NB4 (cell line): Measurements from ENCODE around the gene CERS3.

Experiments used
- POLR2A ChIP-seq: IDR thresholded peaks from 2 replicates; pipeline ENCODE4 v1.6.1; 2011; ENCODE audit warnings: mild to moderate bottlenecking; ENCODE audit not compliant: insufficient read length; ENCODE audit errors: extremely low read depth
- TF ChIP-seq, protein P1 (sequence below): IDR thresholded peaks from one replicate; pipeline ENCODE4 v1.5.1; 2012; ENCODE audit warnings: low read depth, low read length
- TF ChIP-seq, protein P2 (sequence below): IDR thresholded peaks from 2 replicates; pipeline ENCODE4 v1.6.1; 2011; ENCODE audit warnings: low read depth, low read length

DNA sequence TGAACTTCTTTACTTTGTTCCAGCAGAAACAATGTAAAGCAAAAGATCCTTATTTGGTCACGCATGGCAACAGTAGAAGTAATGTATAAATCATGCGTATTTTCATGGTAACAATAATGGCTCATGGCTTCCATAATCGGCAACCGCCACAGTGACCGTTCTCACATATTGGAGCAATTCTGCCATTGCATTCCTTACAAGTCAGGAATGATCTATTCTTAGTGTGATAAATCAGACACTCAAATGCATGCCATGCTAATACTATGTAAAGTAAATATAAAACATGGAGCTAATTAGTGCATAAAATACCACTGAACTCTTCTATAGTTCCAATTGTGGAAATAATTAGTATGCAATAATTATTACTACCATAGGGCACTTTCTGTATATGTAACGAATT, 13.5 kb upstream of the CERS3 start:
- TF ChIP-seq POLR2A: no peak
- TF ChIP-seq, protein P1, sequence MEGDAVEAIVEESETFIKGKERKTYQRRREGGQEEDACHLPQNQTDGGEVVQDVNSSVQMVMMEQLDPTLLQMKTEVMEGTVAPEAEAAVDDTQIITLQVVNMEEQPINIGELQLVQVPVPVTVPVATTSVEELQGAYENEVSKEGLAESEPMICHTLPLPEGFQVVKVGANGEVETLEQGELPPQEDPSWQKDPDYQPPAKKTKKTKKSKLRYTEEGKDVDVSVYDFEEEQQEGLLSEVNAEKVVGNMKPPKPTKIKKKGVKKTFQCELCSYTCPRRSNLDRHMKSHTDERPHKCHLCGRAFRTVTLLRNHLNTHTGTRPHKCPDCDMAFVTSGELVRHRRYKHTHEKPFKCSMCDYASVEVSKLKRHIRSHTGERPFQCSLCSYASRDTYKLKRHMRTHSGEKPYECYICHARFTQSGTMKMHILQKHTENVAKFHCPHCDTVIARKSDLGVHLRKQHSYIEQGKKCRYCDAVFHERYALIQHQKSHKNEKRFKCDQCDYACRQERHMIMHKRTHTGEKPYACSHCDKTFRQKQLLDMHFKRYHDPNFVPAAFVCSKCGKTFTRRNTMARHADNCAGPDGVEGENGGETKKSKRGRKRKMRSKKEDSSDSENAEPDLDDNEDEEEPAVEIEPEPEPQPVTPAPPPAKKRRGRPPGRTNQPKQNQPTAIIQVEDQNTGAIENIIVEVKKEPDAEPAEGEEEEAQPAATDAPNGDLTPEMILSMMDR: no peak
- TF ChIP-seq, protein P2, sequence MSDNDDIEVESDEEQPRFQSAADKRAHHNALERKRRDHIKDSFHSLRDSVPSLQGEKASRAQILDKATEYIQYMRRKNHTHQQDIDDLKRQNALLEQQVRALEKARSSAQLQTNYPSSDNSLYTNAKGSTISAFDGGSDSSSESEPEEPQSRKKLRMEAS: no peak
